H1 (cell line): Measurements from ENCODE around the gene TAF9. TPM values are rescaled to one million over a fixed set of nuclear protein-coding genes. Genes with fewer than 3 reads are reported as not detected.

Experiments
- CTCF ChIA-PET: fragments of 300-600 bp; sonication (Branson Sonifier 250); formaldehyde crosslinking; loops from one replicate; lab custom pipeline; 2021; ENCODE audit not compliant: partially characterized antibody; lab: Charles Lee
- POLR2A ChIA-PET: fragments of 300-600 bp; sonication (Branson Sonifier 250); formaldehyde crosslinking; loops from one replicate; lab custom pipeline; 2021; ENCODE audit warnings: inconsistent platforms; ENCODE audit not compliant: partially characterized antibody; lab: Charles Lee
- DNase-seq, 2 experiments: peaks; one replicate each; pipeline versions ENCODE4 v3.0.0 to v3.0.0-alpha.2; 2010 to 2022; ENCODE audit warnings: low spot score in 2 of 2, low read depth in 1 of 2, mixed read lengths in 1 of 2
- FAIRE-seq: peaks from 2 replicates; lab custom pipeline; 2011; peaks lifted over from hg19 to GRCh38; lab: Jason Lieb, UNC
- H2AFZ ChIP-seq: 2 replicates; pipeline ENCODE4 v1.8.1; 2012; ENCODE audit warnings: low read length, inconsistent platforms
- H2AK5ac ChIP-seq: 2 replicates; pipeline ENCODE4 v1.6.1; 2013; ENCODE audit warnings: low read depth, low read length
- H2BK120ac ChIP-seq: replicated peaks from 2 replicates; pipeline ENCODE3; 2013; ENCODE audit warnings: low read depth, low read length, inconsistent platforms
- H2BK12ac ChIP-seq: 2 replicates; pipeline ENCODE4 v1.6.1; 2013; ENCODE audit warnings: low read depth, low read length
- H2BK15ac ChIP-seq: 2 replicates; pipeline ENCODE4 v1.6.1; 2013; ENCODE audit warnings: low read length
- H2BK20ac ChIP-seq: 2 replicates; pipeline ENCODE4 v1.6.1; 2013; ENCODE audit warnings: low read length
- H2BK5ac ChIP-seq: 2 replicates; pipeline ENCODE4 v1.6.1; 2013; ENCODE audit warnings: low read depth, low read length
- H3K14ac ChIP-seq: 2 replicates; pipeline ENCODE4 v1.6.1; 2013; ENCODE audit warnings: inconsistent platforms; ENCODE audit not compliant: insufficient read length
- H3K18ac ChIP-seq: 2 replicates; pipeline ENCODE4 v1.6.1; 2013; ENCODE audit warnings: low read length; ENCODE audit errors: extremely low read depth
- H3K23ac ChIP-seq: 2 replicates; pipeline ENCODE4 v1.6.1; 2013; ENCODE audit warnings: inconsistent platforms; ENCODE audit not compliant: insufficient read length
- H3K23me2 ChIP-seq: 2 replicates; pipeline ENCODE4 v1.6.1; 2013; ENCODE audit warnings: low read depth, low read length
- H3K27ac ChIP-seq: 2 replicates; pipeline ENCODE4 v1.6.1; 2011; ENCODE audit warnings: low read depth, low read length, inconsistent platforms
- H3K27me3 ChIP-seq, 4 experiments: replicated peaks in 1 of 4; 1 replicate in 1 of 4; 2 replicates in 3 of 4; pipeline versions ENCODE4 v1.6.1 to v1.8.1; 2011 to 2013; ENCODE audit warnings: low read length in 3 of 4, mild to moderate bottlenecking in 3 of 4, inconsistent platforms in 2 of 4, mixed read lengths in 2 of 4, moderate library complexity in 1 of 4; ENCODE audit not compliant: control insufficient read depth in 3 of 4, insufficient read depth in 3 of 4; ENCODE audit errors: extremely low read depth in 1 of 4
- H3K36me3 ChIP-seq, 4 experiments: 2 replicates each; pipeline versions ENCODE4 v1.6.1 to v1.8.1; 2011 to 2013; ENCODE audit warnings: mild to moderate bottlenecking in 4 of 4, low read length in 3 of 4, moderate library complexity in 2 of 4, control low read depth in 1 of 4, inconsistent platforms in 1 of 4; ENCODE audit not compliant: insufficient read depth in 4 of 4, control insufficient read depth in 2 of 4
- H3K4ac ChIP-seq: replicated peaks from 2 replicates; pipeline ENCODE3; 2013; ENCODE audit warnings: low read length, low read depth, mixed read lengths, inconsistent platforms; ENCODE audit not compliant: insufficient read length
- H3K4me1 ChIP-seq, 4 experiments: replicated peaks in 1 of 4; 1 replicate in 1 of 4; 2 replicates in 3 of 4; pipeline versions ENCODE4 v1.6.1 to v1.8.1; 2011 to 2013; ENCODE audit warnings: low read length in 3 of 4, inconsistent platforms in 2 of 4, mixed read lengths in 1 of 4; ENCODE audit not compliant: insufficient read depth in 4 of 4, control insufficient read depth in 3 of 4
- H3K4me2 ChIP-seq, 2 experiments: 2 replicates each; pipeline versions ENCODE4 v1.6.1 to v1.8.1; 2011 to 2013; ENCODE audit warnings: low read depth in 2 of 2, low read length in 2 of 2, control low read depth in 1 of 2, inconsistent platforms in 1 of 2, mild to moderate bottlenecking in 1 of 2; ENCODE audit not compliant: insufficient read depth in 1 of 2
- H3K4me3 ChIP-seq, 4 experiments: fragments of 200-600, 300-600 bp in 1 of 4; sonication (generic), shearing (Covaris generic), sonication (Bioruptor Twin) in 1 of 4; 2 replicates each; pipeline versions ENCODE4 v1.5.1 to v1.8.1; 2011 to 2016; ENCODE audit warnings: low read length in 4 of 4, low read depth in 3 of 4, control low read depth in 2 of 4, inconsistent platforms in 2 of 4, mild to moderate bottlenecking in 2 of 4, mixed read lengths in 1 of 4, moderate library complexity in 1 of 4; ENCODE audit not compliant: insufficient read depth in 2 of 4; ENCODE audit errors: extremely low read depth in 1 of 4
- H3K56ac ChIP-seq: replicated peaks from 2 replicates; pipeline ENCODE3; 2013; ENCODE audit warnings: low read depth, mild to moderate bottlenecking, mixed read lengths, low read length, inconsistent platforms; ENCODE audit not compliant: insufficient read length
- H3K79me1 ChIP-seq: 2 replicates; pipeline ENCODE4 v1.6.1; 2013; ENCODE audit warnings: low read depth, low read length, control low read depth
- H3K79me2 ChIP-seq, 2 experiments: 2 replicates each; pipeline versions ENCODE4 v1.6.1 to v1.8.1; 2012 to 2013; ENCODE audit warnings: low read length in 2 of 2, mild to moderate bottlenecking in 2 of 2, inconsistent platforms in 1 of 2; ENCODE audit not compliant: insufficient read depth in 2 of 2, control insufficient read depth in 1 of 2
- H3K9ac ChIP-seq, 4 experiments: replicated peaks in 1 of 4; 1 replicate in 1 of 4; 2 replicates in 3 of 4; pipeline versions ENCODE4 v1.6.1 to v1.8.1; 2011 to 2013; ENCODE audit warnings: low read depth in 3 of 4, low read length in 3 of 4, control low read depth in 2 of 4, mild to moderate bottlenecking in 2 of 4, moderate library complexity in 2 of 4, inconsistent platforms in 1 of 4; ENCODE audit errors: extremely low read depth in 1 of 4
- H3K9me3 ChIP-seq, 2 experiments: 2 replicates each; pipeline versions ENCODE4 v1.6.1 to v1.8.1; 2012 to 2013; ENCODE audit warnings: mild to moderate bottlenecking in 2 of 2, moderate library complexity in 2 of 2, control low read depth in 1 of 2, inconsistent platforms in 1 of 2, low read depth in 1 of 2, low read length in 1 of 2, mixed read lengths in 1 of 2; ENCODE audit not compliant: insufficient read depth in 2 of 2
- H4K20me1 ChIP-seq, 2 experiments: replicated peaks in 1 of 2; 2 replicates each; pipeline versions ENCODE3 to v1.8.1; 2011 to 2013; ENCODE audit warnings: inconsistent platforms in 2 of 2, low read length in 2 of 2, mild to moderate bottlenecking in 1 of 2; ENCODE audit not compliant: insufficient read depth in 2 of 2, control insufficient read depth in 1 of 2
- H4K5ac ChIP-seq: 2 replicates; pipeline ENCODE4 v1.6.1; 2013; ENCODE audit warnings: low read length, low read depth, mixed read lengths, inconsistent platforms; ENCODE audit not compliant: insufficient read length
- H4K8ac ChIP-seq: 2 replicates; pipeline ENCODE4 v1.8.0; 2013; ENCODE audit warnings: mild to moderate bottlenecking, moderate library complexity, low read length, inconsistent platforms; ENCODE audit not compliant: insufficient read depth; ENCODE audit errors: extremely low read depth
- H4K91ac ChIP-seq: replicated peaks from 2 replicates; pipeline ENCODE3; 2013; ENCODE audit warnings: low read length, mixed read lengths, inconsistent platforms; ENCODE audit not compliant: insufficient read length
- ASH2L ChIP-seq: fragments of 200-600, 300-600 bp; sonication (generic); IDR thresholded peaks from one replicate; pipeline ENCODE4 v1.7.1; 2017; ENCODE audit warnings: low read length
- CREB1 ChIP-seq: IDR thresholded peaks from 2 replicates; pipeline ENCODE4 v1.6.1; 2012; ENCODE audit warnings: inconsistent platforms
- E2F6 ChIP-seq: IDR thresholded peaks from 2 replicates; pipeline ENCODE4 v1.6.1; 2012; ENCODE audit warnings: inconsistent platforms
- NRF1 ChIP-seq: IDR thresholded peaks from 2 replicates; pipeline ENCODE4 v1.6.1; 2011; ENCODE audit warnings: mild to moderate bottlenecking, low read depth, low read length, improper control_type of control experiment
- POU5F1 ChIP-seq: IDR thresholded peaks from 2 replicates; pipeline ENCODE4 v1.6.1; 2011; ENCODE audit warnings: low read depth, mild to moderate bottlenecking, low read length, moderate library complexity
- RXRA ChIP-seq: IDR thresholded peaks from 2 replicates; pipeline ENCODE4 v1.6.1; 2011; ENCODE audit warnings: low read depth, mild to moderate bottlenecking, low read length, moderate library complexity; ENCODE audit not compliant: insufficient read depth
- SAP30 ChIP-seq: fragments of 300-600 bp; sonication (generic); IDR thresholded peaks from 2 replicates; pipeline ENCODE4 v1.7.1; 2012; ENCODE audit warnings: low read length, moderate library complexity, mild to moderate bottlenecking, inconsistent platforms; ENCODE audit not compliant: insufficient read depth, insufficient replicate concordance
- TBP ChIP-seq: IDR thresholded peaks from 2 replicates; pipeline ENCODE4 v1.6.1; 2011; ENCODE audit warnings: low read depth, low read length, improper control_type of control experiment
- YY1 ChIP-seq: IDR thresholded peaks from 2 replicates; pipeline ENCODE4 v1.6.1; 2011; ENCODE audit warnings: low read depth, mild to moderate bottlenecking, low read length
- WGBS, 2 experiments: shearing (Covaris generic) in 1 of 2; methylation state at CpG; one replicate each; pipeline versions ENCODE4 v1.1.6 to v1.1.7; 2013 to 2015; ENCODE audit warnings: low lambda C conversion rate in 2 of 2, mixed read lengths in 2 of 2, inconsistent platforms in 1 of 2, low coverage in 1 of 2, missing lambda C conversion rate in 1 of 2; ENCODE audit not compliant: insufficient replicate concordance in 2 of 2, insufficient coverage in 1 of 2, insufficient read length in 1 of 2; ENCODE audit errors: extremely low coverage in 1 of 2, missing lambda C conversion rate in 1 of 2; 5-methylcytosine and 5-hydroxymethylcytosine counted together
- polyA plus RNA-seq, 7 experiments: library from polyadenylated mRNA; depleted of rRNA in 3 of 7; stranded (reverse) in 5 of 7; unstranded in 2 of 7; fragments of >200 nt in 5 of 7; fragments of 200-250 nt in 2 of 7; gene quantifications; 1 replicate in 5 of 7; 2 replicates in 1 of 7; 4 replicates in 1 of 7; pipeline versions ENCODE4 v1.2.1 to v1.2.3, GENCODE V29; 2011 to 2013; ENCODE audit warnings: missing spikeins in 2 of 7, mixed read lengths in 2 of 7
- total RNA-seq: library from RNA; stranded (reverse); fragmentation: NEBNext Ultra II Directional; extraction: Animal tissue kit (Norgen Biotek cat#: 25700); gene quantifications from 2 replicates; pipeline ENCODE4 v1.2.1, GENCODE V29; 2021
- TF ChIP-seq, protein P1 (sequence below), 3 experiments: IDR thresholded peaks; 1 replicate in 2 of 3; 2 replicates in 1 of 3; pipeline versions ENCODE4 v1.5.1 to v1.6.1; 2011; ENCODE audit warnings: low read length in 3 of 3, mild to moderate bottlenecking in 3 of 3, inconsistent platforms in 2 of 3, low read depth in 1 of 3, moderate library complexity in 1 of 3; ENCODE audit not compliant: insufficient read depth in 1 of 3; ENCODE audit errors: control extremely low read depth in 1 of 3
- TF ChIP-seq, protein P2 (sequence below): IDR thresholded peaks from 2 replicates; pipeline ENCODE4 v1.6.1; 2011; ENCODE audit warnings: low read length, improper control_type of control experiment

The TAF9 gene
- total and polyA plus RNA-seq, 2 of the 8 experiments (the other 6 are each of a cell fraction or from before 2014, with no cell fraction given), result 85.1 to 135 TPM

DNA sequence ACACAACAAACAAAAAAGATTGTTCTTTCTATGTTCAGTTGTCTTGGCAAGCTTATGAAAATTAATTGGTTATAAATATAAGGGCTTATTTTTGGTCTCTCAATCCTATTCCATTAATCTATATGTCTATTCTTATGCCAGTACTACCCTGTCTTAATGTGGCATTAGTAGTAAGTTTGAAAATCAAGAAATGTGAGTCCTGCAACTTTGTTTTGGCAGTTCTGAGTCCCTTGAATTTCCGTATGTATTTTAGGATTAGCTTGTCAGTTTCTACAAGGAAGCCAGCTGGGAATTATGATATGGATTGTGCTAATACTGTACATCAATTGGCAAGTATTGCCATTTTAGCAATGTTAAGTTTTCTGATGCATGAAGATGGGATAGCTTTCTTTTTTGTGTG lies 26.2 kb downstream of the TAF9 start:
- WGBS, 2 experiments, result 100% methylated on average over 1 of the region's 1 CpG; no CpG with 5 or more reads in 1 of the 2 experiments
- no peak overlapping the region for H2BK12ac ChIP-seq
- ChIA-PET CTCF (interaction anchor here (1.1 to 2.0 kb wide), 2 partner anchors 8 to 15 kb away, joined by 3 to 12 read pairs; no protein-coding TSS in a partner anchor), POLR2A (no interaction called here)
- H3K79me1 ChIP-seq, result no peaks in the 10 kb centered on the region
- H3K27me3 ChIP-seq, result no peaks in the 10 kb centered on the region
- H3K56ac ChIP-seq, result no peak overlapping the region
- no peaks in the 10 kb centered on the region for H3K9me3 ChIP-seq
- H3K4me3 ChIP-seq, result no peak overlapping the region
- no peaks in the 10 kb centered on the region for H3K23me2 ChIP-seq
- H3K4me2 ChIP-seq, result no peak overlapping the region
- no peak overlapping the region for H4K91ac ChIP-seq
- H3K14ac ChIP-seq, result no peak overlapping the region
- no peak overlapping the region for H3K18ac ChIP-seq
- H3K27ac ChIP-seq, result no peak overlapping the region
- H3K79me2 ChIP-seq, result no peaks in the 10 kb centered on the region
- no peak overlapping the region for H2BK20ac ChIP-seq
- H3K9ac ChIP-seq, result no peak overlapping the region
- no peak overlapping the region for H2BK120ac ChIP-seq
- H3K23ac ChIP-seq, result no peak overlapping the region
- H3K4me1 ChIP-seq, result no peaks in the 10 kb centered on the region
- no peak overlapping the region for H3K4ac ChIP-seq
- H2AK5ac ChIP-seq, result no peak overlapping the region
- H4K8ac ChIP-seq, result no peak overlapping the region
- H4K20me1 ChIP-seq, result no peaks in the 10 kb centered on the region
- no peak overlapping the region for H2AFZ ChIP-seq
- FAIRE-seq (no peak), DNase-seq (no peak)
- no peaks in the 10 kb centered on the region for H3K36me3 ChIP-seq
- no peak overlapping the region for H2BK15ac ChIP-seq
- no peak overlapping the region for H4K5ac ChIP-seq
- H2BK5ac ChIP-seq, result no peak overlapping the region
- no peak for TF ChIP-seq RXRA
- TF ChIP-seq YY1, result no peak
- no peak for TF ChIP-seq NRF1
- TF ChIP-seq, protein P1, sequence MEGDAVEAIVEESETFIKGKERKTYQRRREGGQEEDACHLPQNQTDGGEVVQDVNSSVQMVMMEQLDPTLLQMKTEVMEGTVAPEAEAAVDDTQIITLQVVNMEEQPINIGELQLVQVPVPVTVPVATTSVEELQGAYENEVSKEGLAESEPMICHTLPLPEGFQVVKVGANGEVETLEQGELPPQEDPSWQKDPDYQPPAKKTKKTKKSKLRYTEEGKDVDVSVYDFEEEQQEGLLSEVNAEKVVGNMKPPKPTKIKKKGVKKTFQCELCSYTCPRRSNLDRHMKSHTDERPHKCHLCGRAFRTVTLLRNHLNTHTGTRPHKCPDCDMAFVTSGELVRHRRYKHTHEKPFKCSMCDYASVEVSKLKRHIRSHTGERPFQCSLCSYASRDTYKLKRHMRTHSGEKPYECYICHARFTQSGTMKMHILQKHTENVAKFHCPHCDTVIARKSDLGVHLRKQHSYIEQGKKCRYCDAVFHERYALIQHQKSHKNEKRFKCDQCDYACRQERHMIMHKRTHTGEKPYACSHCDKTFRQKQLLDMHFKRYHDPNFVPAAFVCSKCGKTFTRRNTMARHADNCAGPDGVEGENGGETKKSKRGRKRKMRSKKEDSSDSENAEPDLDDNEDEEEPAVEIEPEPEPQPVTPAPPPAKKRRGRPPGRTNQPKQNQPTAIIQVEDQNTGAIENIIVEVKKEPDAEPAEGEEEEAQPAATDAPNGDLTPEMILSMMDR (IDR thresholded peaks at IDR 0.05; ENCODE audit: control extremely low read depth in 1 of 3, insufficient read depth in 1 of 3, low read depth in 1 of 3, low read length in 3 of 3), result no peak
- TF ChIP-seq, protein P2, sequence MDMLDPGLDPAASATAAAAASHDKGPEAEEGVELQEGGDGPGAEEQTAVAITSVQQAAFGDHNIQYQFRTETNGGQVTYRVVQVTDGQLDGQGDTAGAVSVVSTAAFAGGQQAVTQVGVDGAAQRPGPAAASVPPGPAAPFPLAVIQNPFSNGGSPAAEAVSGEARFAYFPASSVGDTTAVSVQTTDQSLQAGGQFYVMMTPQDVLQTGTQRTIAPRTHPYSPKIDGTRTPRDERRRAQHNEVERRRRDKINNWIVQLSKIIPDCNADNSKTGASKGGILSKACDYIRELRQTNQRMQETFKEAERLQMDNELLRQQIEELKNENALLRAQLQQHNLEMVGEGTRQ, result no peak
- TF ChIP-seq POU5F1, result no peak
- TF ChIP-seq SAP30, result no peak
- no peak for TF ChIP-seq E2F6
- no peak for TF ChIP-seq TBP
- no peak for TF ChIP-seq CREB1
- TF ChIP-seq ASH2L, result no peak
